Measurements from ENCODE around the gene EIF3I. TPM values are rescaled to one million over a fixed set of nuclear protein-coding genes. Genes with fewer than 3 reads are reported as not detected.
"Not testable (repeated sequence)": the region's sequence is repeated elsewhere in the genome, so short reads cannot be mapped to it uniquely, and the experiment has no call there.

Gene EIF3I
- total RNA-seq, 4 donors from 2014 or later = 121 to 172 (median 152) TPM

- 85 to 86% methylated on average over 10 of the region's 10 CpGs for WGBS, 2 donors
Measured at GRCh38 chr1:32255072-32256071, 33.2 kb downstream of the EIF3I start.

GRCh38 chr1:32256473-32257226 is 34.4 kb downstream of the EIF3I start:
- Histone ChIP-seq H3K9me3 (no peaks in the 10 kb centered on the region), H3K27ac (no peak overlapping the region), H3K4me1 (peaks cover 0 to 7% (median 0%) of the 10 kb centered on the region in 4 donors), H3K36me3 (no peaks in the 10 kb centered on the region), H3K4me3 (no peak overlapping the region), H3K27me3 (no peaks in the 10 kb centered on the region)
- no peak for DNase-seq (ENCODE audit: low spot score in 2 of 2)
- TF ChIP-seq EP300 (IDR thresholded peaks at IDR 0.05) = no peak
- no peak for TF ChIP-seq CTCF (IDR thresholded peaks at IDR 0.05)
- TF ChIP-seq POLR2A (IDR thresholded peaks at IDR 0.05) = no peak
- WGBS, 2 donors = 81% methylated on average over 9 of the region's 9 CpGs

More at GRCh38 chr1:32255072-32256071, 33.2 kb downstream of the EIF3I start:
- Histone ChIP-seq H3K27ac (no peak overlapping the region), H3K4me1 (peaks cover 0 to 7% (median 0%) of the 10 kb centered on the region in 4 donors), H3K27me3 (no peaks in the 10 kb centered on the region), H3K9me3 (no peaks in the 10 kb centered on the region), H3K4me3 (no peak overlapping the region), H3K36me3 (no peaks in the 10 kb centered on the region)
- TF ChIP-seq CTCF (IDR thresholded peaks at IDR 0.05) = no peak
- TF ChIP-seq EP300 (IDR thresholded peaks at IDR 0.05) = no peak
- TF ChIP-seq POLR2A (IDR thresholded peaks at IDR 0.05) = no peak
- no peak for DNase-seq (ENCODE audit: low spot score in 2 of 2)

GRCh38 chr1:32257227-32257508 is 35.0 kb downstream of the EIF3I start:
- DNase-seq (ENCODE audit: low spot score in 2 of 2) = no peak
- H3K4me1 ChIP-seq = peaks cover 0 to 6% (median 0%) of the 10 kb centered on the region in 4 donors
- H3K4me3 ChIP-seq = no peak overlapping the region
- H3K9me3 ChIP-seq = no peaks in the 10 kb centered on the region
- no peak for TF ChIP-seq EP300 (IDR thresholded peaks at IDR 0.05)
- no peak for TF ChIP-seq CTCF (IDR thresholded peaks at IDR 0.05)
- no peak for TF ChIP-seq POLR2A (IDR thresholded peaks at IDR 0.05)
- H3K27me3 ChIP-seq = no peaks in the 10 kb centered on the region
- H3K36me3 ChIP-seq = no peaks in the 10 kb centered on the region
- no peak overlapping the region for H3K27ac ChIP-seq
- WGBS, 2 donors = 87 to 88% methylated on average over 6 of the region's 6 CpGs

- 92 to 95% methylated on average over 4 of the region's 4 CpGs for WGBS, 2 donors
- H3K4me3 ChIP-seq; H3K36me3 ChIP-seq; H3K27ac ChIP-seq; H3K9me3 ChIP-seq; H3K27me3 ChIP-seq; DNase-seq (ENCODE audit: low spot score in 2 of 2); H3K4me1 ChIP-seq: not testable (repeated sequence)
Measured at GRCh38 chr1:32263236-32263593, 41.0 kb downstream of the EIF3I start.

GRCh38 chr1:32263744-32264143 is 41.5 kb downstream of the EIF3I start:
- H3K27me3 ChIP-seq = no peaks in the 10 kb centered on the region
- H3K9me3 ChIP-seq = no peaks in the 10 kb centered on the region
- WGBS, 2 donors = 94 to 95% methylated on average over 4 of the region's 4 CpGs
- no peaks in the 10 kb centered on the region for H3K36me3 ChIP-seq
- DNase-seq (ENCODE audit: low spot score in 2 of 2) = no peak
- no peak overlapping the region for H3K4me3 ChIP-seq
- H3K27ac ChIP-seq = no peak overlapping the region
- no peaks in the 10 kb centered on the region for H3K4me1 ChIP-seq
- no peak for TF ChIP-seq POLR2A (IDR thresholded peaks at IDR 0.05)
- TF ChIP-seq EP300 (IDR thresholded peaks at IDR 0.05) = no peak
- no peak for TF ChIP-seq CTCF (IDR thresholded peaks at IDR 0.05)

Measured in tibial nerve (tissue), 4 donors.